NCI-H2196 (cell line): ENCODE results near the gene KCNN4.

Source experiments
- DNase-seq: peaks from one replicate; lab custom pipeline; 2025; ENCODE audit not compliant: unreplicated experiment; lab: John Stamatoyannopoulos, UW

Gene KCNN4

DNA sequence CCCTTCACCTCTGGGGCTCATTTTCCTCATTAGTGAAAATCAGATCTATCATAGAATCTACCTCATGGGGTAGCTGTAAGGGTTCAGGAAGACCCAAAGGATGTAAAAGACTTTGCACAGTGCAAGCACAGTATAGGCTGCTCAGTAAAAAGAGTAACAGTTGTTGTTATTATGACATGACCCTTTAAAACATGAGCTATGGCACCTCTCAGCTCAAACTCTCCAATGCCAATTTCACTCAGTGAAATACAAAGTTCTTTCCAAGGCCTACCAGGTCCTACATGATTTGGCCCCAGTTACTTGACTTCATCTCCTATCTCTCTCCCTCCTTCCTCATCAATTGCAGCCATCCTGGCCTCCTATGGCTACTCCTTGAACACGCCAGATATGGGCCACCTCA lies 30.9 kb downstream of the KCNN4 start:
- DNase-seq = no peak

GRCh38 chr19:43749152-43749551 lies 31.6 kb downstream of the KCNN4 start:
- DNase-seq = no peak

DNA sequence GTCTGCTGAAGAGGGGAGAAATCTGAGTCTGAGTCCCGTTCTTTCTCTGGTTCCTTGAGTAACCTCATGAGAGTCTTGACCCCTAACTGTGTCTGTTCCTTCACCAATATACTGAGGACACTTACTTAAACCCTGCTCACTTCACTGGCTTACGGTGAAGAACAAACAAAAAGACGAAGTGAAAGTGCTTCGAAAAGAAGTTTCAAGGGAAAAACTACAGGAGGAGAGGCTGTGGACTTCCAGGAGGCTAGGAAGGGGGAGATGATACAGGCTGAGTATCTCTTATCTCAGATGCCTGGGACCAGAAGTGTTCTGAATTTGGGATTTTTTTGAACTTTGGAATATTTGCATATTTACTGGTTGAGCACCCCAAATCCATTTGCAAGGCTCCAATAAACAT lies 32.1 kb downstream of the KCNN4 start:
- no peak for DNase-seq

GRCh38 chr19:43748205-43748594 lies 32.6 kb downstream of the KCNN4 start:
- DNase-seq = no peak

DNA sequence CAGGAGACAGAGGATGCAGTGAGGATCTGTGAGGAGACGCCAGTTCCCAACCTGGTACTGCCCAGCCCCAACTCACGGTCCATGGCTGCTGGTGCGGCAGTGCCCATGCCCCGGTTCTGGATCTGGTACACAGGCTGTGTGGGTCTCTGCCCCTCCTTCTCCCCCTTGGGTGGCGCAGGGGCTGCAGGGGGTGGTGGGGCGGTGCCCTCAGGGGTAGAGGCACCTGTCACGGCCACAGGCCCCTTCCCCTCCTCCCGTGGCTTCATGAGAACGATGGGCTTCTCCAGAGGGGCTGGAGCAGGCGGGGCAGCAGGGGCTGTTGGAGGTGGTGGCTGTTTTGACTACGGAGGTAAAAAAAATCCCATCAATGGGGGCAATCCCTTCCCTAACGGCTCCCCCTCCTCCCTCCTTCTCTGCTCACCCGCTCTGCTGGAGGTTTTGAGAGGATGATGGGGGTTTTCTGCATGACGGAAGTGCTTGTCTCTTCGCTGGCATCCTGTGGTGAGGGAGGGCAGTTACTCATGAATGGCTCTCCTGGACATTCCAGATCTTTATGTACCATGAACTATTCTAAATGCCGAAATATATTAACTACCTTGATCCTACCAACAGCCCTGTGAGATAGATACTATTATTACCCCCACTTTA lies 33.1 kb downstream of the KCNN4 start:
- DNase-seq = no peak

GRCh38 chr19:43743059-43743458 lies 37.7 kb downstream of the KCNN4 start:
- no peak for DNase-seq

GRCh38 chr19:43741075-43741825 lies 39.5 kb downstream of the KCNN4 start:
- DNase-seq = no peak

DNA sequence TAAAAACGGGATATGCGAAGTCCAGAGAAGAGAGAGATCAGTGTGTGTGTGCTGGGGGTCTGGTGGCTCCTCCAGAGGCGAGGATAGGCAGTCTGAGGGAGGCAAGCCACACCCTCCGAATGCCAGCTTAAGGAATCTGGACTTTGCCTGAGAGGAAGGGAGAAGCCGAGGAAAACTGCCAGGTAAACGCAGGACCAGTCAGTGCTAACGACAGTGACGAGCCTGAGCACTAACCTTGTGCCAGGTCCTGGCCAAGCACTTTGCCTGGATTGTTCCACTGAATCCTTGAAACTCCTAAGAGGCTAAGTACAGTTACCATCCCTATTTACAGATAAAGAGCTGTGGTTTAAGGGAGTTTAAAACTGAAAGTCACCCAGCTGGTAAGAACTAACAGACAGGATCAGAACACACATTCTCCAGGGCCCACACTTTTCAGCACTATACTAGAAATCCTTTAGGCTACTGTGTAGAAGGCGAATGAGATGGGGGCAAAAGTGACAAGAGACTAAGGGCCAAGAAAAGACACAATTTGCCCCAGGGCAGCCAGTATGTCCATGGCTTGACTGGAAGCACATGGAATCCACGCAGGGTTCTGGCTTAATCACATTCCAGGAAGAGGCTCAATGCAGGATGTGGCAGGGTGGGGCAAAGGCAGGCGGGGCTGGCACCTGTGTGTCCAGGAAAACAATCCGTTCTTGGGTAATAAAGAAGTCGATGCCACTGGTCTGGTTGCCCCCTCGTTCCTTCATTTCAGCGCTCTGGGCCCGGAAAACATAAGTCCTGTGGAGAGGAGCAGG lies 41.1 kb downstream of the KCNN4 start:
- DNase-seq = no peak

- DNase-seq = no peak
These were observed 42.0 kb downstream of the KCNN4 start for GRCh38 chr19:43738780-43739211.

GRCh38 chr19:43735957-43736356 lies 44.8 kb downstream of the KCNN4 start:
- DNase-seq = no peak

GRCh38 chr19:43735013-43735412 lies 45.8 kb downstream of the KCNN4 start:
- no peak for DNase-seq

GRCh38 chr19:43731846-43732245 lies 48.9 kb downstream of the KCNN4 start:
- no peak for DNase-seq

GRCh38 chr19:43731346-43731745 lies 49.4 kb downstream of the KCNN4 start:
- no peak for DNase-seq

DNA sequence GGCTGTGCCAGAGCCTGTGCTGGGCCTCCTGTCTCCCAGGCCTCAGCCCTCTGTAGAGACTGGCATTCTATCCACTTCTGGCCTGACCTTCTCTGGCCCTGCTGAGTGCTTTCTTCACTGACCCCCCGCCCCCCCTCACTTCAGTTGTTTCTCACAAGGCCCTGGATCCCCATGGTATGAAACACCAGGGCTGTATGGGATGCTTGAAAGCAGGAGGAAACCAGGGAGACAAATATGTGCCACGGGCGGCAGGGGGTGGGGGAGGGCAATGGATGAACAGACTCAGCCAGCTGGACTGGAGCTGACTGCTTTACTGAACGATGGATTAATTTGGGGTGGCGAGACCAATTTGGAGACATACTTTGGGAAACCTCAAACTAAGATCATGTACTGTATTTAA lies 50.9 kb downstream of the KCNN4 start:
- DNase-seq = no peak

DNA sequence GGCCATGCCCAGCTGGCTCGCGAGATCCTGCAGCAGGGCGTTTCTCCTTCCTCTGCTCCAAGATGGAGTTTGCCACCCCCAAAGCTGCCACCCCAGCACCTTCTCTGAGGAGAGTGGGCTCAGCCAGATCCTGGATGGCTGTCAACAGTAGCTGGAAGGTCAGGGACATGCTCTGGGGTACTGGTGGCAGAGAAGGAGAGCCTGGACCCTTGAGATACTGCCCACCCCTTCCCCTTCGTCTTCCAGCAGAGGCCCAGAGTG lies 53.2 kb downstream of the KCNN4 start:
- DNase-seq = no peak

DNA sequence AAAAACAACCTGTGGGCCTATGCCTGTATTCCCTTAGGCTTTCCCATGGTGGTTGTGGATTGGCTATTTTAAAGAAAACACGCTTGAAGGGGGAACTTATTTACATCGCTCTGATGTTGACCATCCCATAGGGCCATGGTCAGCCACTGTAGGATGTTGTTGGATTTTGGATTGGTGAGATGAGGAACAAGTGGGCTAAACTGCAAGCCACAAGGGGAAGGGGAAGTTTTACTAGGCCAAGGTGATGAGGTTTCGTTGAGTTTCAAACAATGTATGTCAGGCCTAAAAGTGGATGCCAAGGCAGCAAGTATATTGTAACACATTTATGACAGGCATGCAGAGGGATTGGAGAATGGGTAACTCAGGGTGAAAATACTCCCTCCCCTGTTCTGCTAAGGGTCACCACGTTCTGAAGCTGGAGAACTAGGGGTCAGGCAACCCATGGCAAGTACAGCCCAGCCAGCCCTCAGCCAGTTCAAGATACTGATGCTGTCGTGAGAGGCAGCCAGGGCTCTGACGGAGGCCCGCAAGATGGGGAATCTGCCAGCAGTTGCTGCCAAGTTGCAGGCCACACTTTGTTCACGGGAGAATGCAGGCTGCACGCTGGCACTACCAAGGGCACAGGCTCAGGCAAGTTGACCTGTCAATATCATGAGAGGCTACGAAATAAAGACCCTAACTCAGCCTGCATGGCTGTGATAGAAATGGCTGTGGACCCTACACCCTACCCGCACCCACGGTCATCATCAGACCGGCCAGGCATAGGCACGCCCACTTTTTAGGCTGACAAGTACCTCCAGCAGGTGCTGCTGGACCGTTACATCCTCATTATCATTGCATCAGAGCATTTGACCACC lies 53.8 kb downstream of the KCNN4 start:
- no peak for DNase-seq

DNA sequence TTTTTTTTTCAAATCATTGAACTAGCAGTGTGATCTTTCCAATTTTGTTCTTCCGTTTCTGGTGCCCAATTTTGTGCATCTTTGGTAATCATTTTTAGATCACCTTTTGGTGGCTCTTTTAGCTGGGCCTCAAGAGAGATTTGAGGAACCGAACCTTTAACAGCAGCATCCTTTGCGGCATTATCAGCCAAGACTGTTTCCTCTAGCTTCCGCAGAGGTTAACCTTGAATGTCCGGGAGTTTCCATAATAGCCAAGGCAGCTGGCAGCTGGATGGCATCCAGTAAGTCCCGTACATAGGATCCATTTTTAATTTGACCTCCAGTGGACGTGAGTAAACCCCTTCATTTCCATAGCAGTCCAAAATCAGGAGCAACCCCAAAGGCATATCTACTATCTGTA lies 55.3 kb downstream of the KCNN4 start:
- no peak for DNase-seq

DNA sequence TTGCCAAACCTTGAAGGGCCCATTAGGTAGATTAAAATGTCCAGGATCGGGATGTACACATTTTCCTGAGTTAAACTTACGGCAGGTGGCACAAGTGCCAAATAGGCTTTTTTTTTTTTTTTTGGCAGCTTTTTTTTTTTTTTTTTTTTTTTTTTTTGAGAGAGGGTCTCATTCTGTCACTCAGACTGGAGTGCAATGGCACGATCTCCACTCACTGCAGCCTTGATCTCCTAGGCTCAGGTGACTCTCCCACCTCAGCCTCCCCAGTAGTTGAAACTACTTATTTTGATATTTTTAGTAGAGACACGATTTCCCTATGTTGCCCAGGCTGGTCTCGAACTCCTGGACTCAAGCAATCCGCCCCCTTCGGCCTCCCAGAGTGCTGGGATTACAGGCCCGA lies 55.9 kb downstream of the KCNN4 start:
- DNase-seq = no peak

- no peak for DNase-seq
These were observed 57.2 kb downstream of the KCNN4 start for GRCh38 chr19:43723588-43723987.

- no peak for DNase-seq
These were observed 59.2 kb downstream of the KCNN4 start for GRCh38 chr19:43721469-43722048.

GRCh38 chr19:43720936-43721335 lies 59.8 kb downstream of the KCNN4 start:
- no peak for DNase-seq
